ENCODE measurements around the gene BLM.

Gene BLM

DNA sequence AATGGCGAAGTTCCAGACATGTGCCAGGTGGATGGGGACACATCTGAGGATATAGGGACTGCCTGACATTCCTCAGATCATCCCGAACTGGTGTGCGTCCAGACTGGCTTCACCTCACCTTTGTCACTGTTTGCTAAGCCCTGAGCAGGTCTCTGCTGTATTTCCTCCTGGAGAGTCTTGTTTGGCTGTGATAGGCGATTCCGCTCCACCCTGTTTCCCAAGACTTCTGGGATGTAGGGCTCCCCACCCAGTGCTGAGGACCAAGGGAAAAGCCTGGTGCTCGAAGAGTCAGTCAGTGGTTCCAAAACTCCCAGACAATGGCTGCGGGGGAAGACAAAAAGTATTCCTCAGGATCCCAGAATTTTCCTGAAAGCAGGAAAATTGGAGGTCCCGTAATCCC, 140.2 kb downstream of the BLM start:
- no peak for DNase-seq

DNA sequence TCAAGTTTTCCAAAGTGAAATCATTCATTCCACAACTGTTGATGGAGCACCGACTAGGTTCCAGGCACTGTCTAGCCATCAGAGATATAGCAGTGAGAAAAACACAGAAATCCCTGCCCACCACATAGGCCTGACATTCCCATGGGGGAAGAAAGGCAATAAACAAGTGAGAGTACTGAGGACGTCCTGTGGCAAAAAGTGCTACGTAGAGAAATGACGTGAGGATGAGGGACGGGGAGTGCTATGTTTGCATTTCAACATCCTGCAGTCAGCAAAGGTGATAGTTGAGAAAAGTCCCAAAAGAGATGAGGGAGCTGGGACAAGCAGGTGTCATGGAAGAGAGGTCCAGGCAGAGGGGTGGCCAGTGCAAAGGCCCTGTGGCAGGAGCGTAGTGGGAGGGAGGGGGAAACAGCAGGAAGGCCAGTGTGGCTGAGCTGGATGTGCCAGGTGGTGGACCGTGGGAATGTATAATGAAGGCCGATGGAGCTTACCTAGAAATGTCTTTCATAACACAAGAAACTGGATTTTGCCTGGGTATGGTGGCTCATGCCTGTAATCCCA, 140.8 kb downstream of the BLM start:
- DNase-seq = no peak

- DNase-seq = no peak
Measured at GRCh38 chr15:90859234-90860131, 142.3 kb downstream of the BLM start.

GRCh38 chr15:90860450-90860849, 143.3 kb downstream of the BLM start:
- no peak for DNase-seq

GRCh38 chr15:90860942-90861675, 144.0 kb downstream of the BLM start:
- DNase-seq = no peak

DNA sequence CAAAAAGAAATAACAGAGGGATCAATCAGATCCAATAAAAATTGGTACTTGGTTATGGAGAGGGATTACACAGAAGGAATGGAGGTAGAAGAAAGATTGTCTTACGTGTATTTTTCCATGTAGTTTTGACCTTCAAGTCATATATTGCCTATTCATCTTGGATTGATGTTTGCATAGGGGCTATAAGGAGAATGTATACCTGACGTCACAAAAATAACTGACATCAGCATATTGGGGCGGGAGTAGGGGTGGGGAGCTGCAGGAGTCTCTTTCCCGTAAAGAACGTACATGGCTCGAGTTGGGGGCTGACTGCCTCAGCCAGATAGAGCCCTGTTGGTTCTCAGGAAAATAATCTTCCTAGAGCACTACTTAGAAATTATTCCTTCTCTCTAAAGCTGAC, 145.3 kb downstream of the BLM start:
- no peak for DNase-seq

DNA sequence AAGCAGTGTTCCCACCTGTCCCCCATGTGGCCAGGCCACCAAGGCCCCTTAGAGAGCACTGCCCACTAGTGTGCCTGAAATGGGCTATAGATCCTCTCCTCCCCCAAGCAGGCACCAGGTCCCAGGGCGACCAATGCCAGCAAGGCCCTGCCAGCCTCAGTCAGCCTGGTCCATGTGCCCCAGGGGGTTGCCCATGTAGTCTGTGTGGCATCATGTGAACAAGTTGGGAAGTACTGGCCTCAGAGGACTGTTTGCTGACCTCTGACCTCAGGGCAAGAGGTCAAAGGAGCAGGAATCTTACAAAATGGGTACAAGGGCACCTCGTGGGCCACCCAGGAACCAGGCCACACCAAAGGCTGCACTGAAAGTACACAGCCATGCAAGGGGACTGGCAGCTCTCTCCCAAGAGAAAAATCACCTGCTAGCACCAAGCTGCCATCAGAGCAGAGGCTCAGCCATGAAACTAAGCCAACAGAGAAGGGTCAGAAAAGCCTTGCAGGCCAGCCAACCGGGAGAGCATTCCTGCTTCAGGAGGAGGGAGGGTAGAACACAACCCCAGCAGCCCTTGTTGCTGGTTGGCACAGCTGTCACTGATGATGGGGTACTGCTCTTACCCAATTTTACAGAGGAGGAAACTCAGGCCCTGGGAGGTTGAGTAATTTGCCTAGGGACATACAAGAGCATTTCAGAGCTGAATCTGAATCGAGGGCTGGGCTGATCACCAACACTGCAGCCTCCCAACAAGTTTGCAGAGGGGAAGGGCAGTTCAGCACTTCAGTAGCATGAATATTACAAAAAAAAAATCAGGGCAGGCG, 146.0 kb downstream of the BLM start:
- peak in 1 of 2 donors; percentile 54 for DNase-seq

DNA sequence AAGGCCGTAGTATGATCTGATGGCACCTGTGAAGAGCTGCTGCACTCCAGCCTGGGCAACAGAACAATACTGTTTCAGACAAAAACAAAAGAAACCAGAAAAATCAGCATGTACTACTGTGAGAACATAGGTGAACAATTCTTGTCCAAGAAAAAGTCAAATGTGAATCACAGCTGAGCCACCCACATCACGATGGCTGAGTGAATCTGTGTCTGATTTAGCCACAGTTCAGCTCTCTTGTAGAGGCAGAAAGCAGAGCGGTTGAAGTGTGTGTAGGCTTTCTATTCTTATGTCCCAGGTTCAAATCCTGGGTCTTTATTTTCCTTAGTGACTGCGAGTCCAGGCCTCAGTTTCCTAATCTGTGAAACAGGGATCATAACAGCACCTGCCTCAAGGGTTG, 146.8 kb downstream of the BLM start:
- DNase-seq = no peak

- DNase-seq = no peak
Measured at GRCh38 chr15:90864507-90864906, 147.4 kb downstream of the BLM start.

DNA sequence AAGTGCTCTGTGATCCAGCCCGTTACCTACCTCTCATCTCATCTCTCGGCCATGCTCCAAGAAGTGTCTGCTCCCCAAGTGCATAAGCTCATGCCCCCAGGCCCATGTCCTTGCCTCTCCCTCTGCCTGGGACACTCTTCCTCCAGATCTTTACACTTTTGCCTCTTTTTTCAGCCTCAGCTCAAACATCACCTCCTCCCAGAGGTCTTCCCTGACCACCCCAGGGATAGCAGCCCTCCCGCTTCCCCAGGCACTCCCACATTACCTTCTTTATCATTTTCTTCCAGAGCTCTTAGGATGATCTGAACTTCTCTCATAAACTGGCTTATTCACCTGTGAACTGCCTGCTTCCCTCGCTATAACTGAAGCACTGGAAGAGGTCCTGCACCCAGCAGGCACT, 148.6 kb downstream of the BLM start:
- no peak for DNase-seq

Data from CD4-positive, alpha-beta T cell treated with Interleukin-4 for 1 hour (primary cell).